ENCODE results near the gene MB21D2. TPM values are rescaled to one million over a fixed set of nuclear protein-coding genes. Genes with fewer than 3 reads are reported as not detected.

The MB21D2 gene
- total and polyA plus RNA-seq, 10 donors, result 0.59 to 3.5 (median 2.0) TPM

GRCh38 chr3:192747746-192748145, 169.9 kb downstream of the MB21D2 start:
- Histone ChIP-seq H3K9me3 (no peaks in the 10 kb centered on the region), H3K4me1 (peaks cover 0 to 3% (median 0%) of the 10 kb centered on the region in 6 donors), H3K27ac (no peak overlapping the region), H3K4me3 (no peak overlapping the region), H3K36me3 (no peaks in the 10 kb centered on the region), H3K27me3 (replicated peaks in 1 of 7) (no peaks in the 10 kb centered on the region)
- no peak for TF ChIP-seq CTCF (IDR thresholded peaks at IDR 0.05 in 8 of 11, conservative IDR thresholded peaks at IDR 0.05 in 3 of 11)
- no peak for TF ChIP-seq POLR2AphosphoS5 (IDR thresholded peaks at IDR 0.05)
- no peak for TF ChIP-seq POLR2A (IDR thresholded peaks at IDR 0.05)
- DNase-seq, result no peak
- intact Hi-C loops (cut with DNase I; ENCODE audit: low total_unique reads), result no loop called here
- WGBS, 5 donors, result 45 to 56% (median 48%) methylated on average over 3 of the region's 3 CpGs

- no peaks in the 10 kb centered on the region for H3K27me3 ChIP-seq (replicated peaks in 1 of 7)
- no peak for DNase-seq
- H3K4me3 ChIP-seq, result no peak overlapping the region
- TF ChIP-seq POLR2AphosphoS5 (IDR thresholded peaks at IDR 0.05) (no peak), CTCF (IDR thresholded peaks at IDR 0.05 in 8 of 11, conservative IDR thresholded peaks at IDR 0.05 in 3 of 11) (no peak), POLR2A (IDR thresholded peaks at IDR 0.05) (no peak)
- H3K27ac ChIP-seq, result no peak overlapping the region
- H3K36me3 ChIP-seq, result no peaks in the 10 kb centered on the region
- H3K4me1 ChIP-seq, result peaks cover 0 to 3% (median 0%) of the 10 kb centered on the region in 6 donors
- intact Hi-C loops (cut with DNase I; ENCODE audit: low total_unique reads), result no loop called here
- no peaks in the 10 kb centered on the region for H3K9me3 ChIP-seq
- WGBS, 5 donors, result 55 to 84% (median 64%) methylated on average over 1 of the region's 1 CpG
These were observed 170.5 kb downstream of the MB21D2 start for GRCh38 chr3:192747145-192747544.

Other genes starting within 250 kb of the MB21D2 start
- gene FGF12, start 190.3 kb downstream of the MB21D2 start, total RNA-seq, result 10 to 100 TPM; 16.8 to 53.3 (median 24.5) TPM
- 10 to 100 TPM in 1 of 3 donors, 1 to 10 TPM in 2; 3.7 to 14.1 (median 3.9) TPM for gene FGF12, start 190.3 kb downstream of the MB21D2 start, polyA plus RNA-seq